OCI-LY1 (cell line): Measurements from ENCODE around the gene PALD1.

Experiments used
- H2AFZ ChIP-seq: fragments of 200-600 bp; sonication (generic), shearing (Covaris generic); 2 replicates; pipeline ENCODE4 v1.6.0; 2014; ENCODE audit warnings: antibody characterized with exemption, mild to moderate bottlenecking, low read length
- H3F3A ChIP-seq: fragments of 200-600 bp; sonication (generic), shearing (Covaris generic); 2 replicates; pipeline ENCODE4 v1.6.0; 2014; ENCODE audit warnings: mild to moderate bottlenecking, antibody characterized with exemption, low read length, moderate library complexity; ENCODE audit not compliant: insufficient read depth
- H3K27ac ChIP-seq: fragments of 200-600 bp; sonication (generic); 2 replicates; pipeline ENCODE4 v1.5.1; 2014; ENCODE audit warnings: low read length, mixed run types, mild to moderate bottlenecking, low read depth; ENCODE audit not compliant: poor library complexity, severe bottlenecking
- H3K27me3 ChIP-seq: fragments of 200-600 bp; sonication (generic); 2 replicates; pipeline ENCODE4 v1.6.0; 2014; ENCODE audit warnings: antibody characterized with exemption, mild to moderate bottlenecking, low read length, moderate library complexity; ENCODE audit not compliant: insufficient read depth
- H3K36me3 ChIP-seq: fragments of 200-600 bp; sonication (generic); 2 replicates; pipeline ENCODE4 v1.6.1; 2014; ENCODE audit warnings: mild to moderate bottlenecking, antibody characterized with exemption, low read length, moderate library complexity, mixed read lengths; ENCODE audit not compliant: insufficient read depth
- H3K4me1 ChIP-seq: fragments of 200-600 bp; sonication (generic); 2 replicates; pipeline ENCODE4 v1.5.1; 2014; ENCODE audit warnings: mild to moderate bottlenecking, low read length, moderate library complexity; ENCODE audit not compliant: insufficient read depth, severe bottlenecking
- H3K4me2 ChIP-seq: fragments of 200-600 bp; sonication (generic), shearing (Covaris generic); 2 replicates; pipeline ENCODE4 v1.6.1; 2014; ENCODE audit warnings: low read length
- H3K4me3 ChIP-seq: fragments of 200-600 bp; sonication (generic); 2 replicates; pipeline ENCODE4 v1.5.1; 2014; ENCODE audit warnings: low read length, low read depth, mild to moderate bottlenecking, mixed read lengths; ENCODE audit not compliant: poor library complexity, severe bottlenecking
- H3K79me2 ChIP-seq: fragments of 200-600 bp; shearing (Covaris generic); 2 replicates; pipeline ENCODE4 v1.6.1; 2016; ENCODE audit warnings: mixed run types, low read length, mixed read lengths; ENCODE audit not compliant: insufficient read depth
- H3K9ac ChIP-seq: fragments of 200-600 bp; sonication (generic), shearing (Covaris generic); 2 replicates; pipeline ENCODE4 v1.6.1; 2014; ENCODE audit warnings: mild to moderate bottlenecking, low read length, mixed read lengths
- H3K9me2 ChIP-seq: fragments of 200-600 bp; sonication (generic), shearing (Covaris generic); 2 replicates; pipeline ENCODE4 v1.6.1; 2014; ENCODE audit warnings: low read depth, mild to moderate bottlenecking, low read length, mixed read lengths
- H3K9me3 ChIP-seq: fragments of 200-600 bp; shearing (Covaris generic); 2 replicates; pipeline ENCODE4 v1.6.1; 2014; ENCODE audit warnings: low read length, mixed read lengths
- H4K20me1 ChIP-seq: fragments of 200-600 bp; sonication (generic), shearing (Covaris generic); 2 replicates; pipeline ENCODE4 v1.6.0; 2016; ENCODE audit warnings: mild to moderate bottlenecking, low read length; ENCODE audit not compliant: insufficient read depth
- EZH2 ChIP-seq: fragments of 200-600 bp; sonication (generic), shearing (Covaris generic); IDR thresholded peaks from 2 replicates; pipeline ENCODE4 v1.8.0; 2017; ENCODE audit warnings: borderline replicate concordance, mixed run types, mild to moderate bottlenecking, antibody characterized with exemption, low read length, moderate library complexity, mixed read lengths
- TF ChIP-seq, protein P1 (sequence below): fragments of 200-600 bp; sonication (generic), shearing (Covaris generic); IDR thresholded peaks from 2 replicates; pipeline ENCODE4 v1.5.1; 2017; ENCODE audit warnings: mild to moderate bottlenecking, antibody characterized with exemption, low read length, moderate library complexity, mixed read lengths

The PALD1 gene

DNA sequence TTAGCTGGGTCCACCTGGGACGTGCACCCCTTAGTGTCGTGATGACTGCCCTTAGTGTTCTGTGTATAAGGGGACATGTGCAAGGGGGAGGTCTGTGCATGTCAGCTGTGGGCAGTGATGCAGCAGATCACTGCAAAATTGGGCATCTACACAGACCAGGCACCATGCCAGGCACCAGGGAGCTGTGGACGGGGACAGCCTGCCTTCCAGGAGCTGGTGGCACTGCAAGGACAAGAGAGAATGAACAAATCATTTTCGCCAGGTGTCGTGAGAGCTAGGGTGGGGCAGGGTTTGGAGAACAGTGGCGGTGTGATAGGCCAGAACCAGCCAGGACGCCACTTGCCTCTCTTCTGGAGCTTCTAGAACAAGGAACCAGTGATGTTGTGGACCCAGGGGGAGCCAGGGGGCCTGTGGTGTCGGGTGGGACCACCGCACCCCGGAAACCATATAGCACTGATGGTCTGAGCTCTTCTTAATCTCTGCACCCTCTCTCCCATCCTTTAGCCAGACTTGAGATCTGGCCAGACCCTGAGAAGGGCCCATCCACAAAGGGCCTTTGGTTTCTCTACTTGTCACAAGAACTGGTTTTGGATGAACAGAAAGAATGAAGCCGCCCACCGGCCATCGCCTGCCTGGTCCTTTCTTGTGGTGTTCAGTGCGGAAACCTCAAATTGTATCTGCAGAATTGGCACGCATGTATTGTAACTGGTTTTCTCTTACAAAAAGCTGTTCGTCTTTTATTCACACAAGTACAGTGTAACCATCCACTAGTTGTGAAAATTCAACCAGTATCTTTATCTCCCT is 93.3 kb downstream of the PALD1 start:
- Histone ChIP-seq H3K4me2 (no peak overlapping the region), H3K9ac (no peak overlapping the region; the same call in 1 of the 2 replicates), H2AFZ (no peak overlapping the region), H3K4me1 (peaks cover 52% of the 10 kb centered on the region), H3K36me3 (peaks cover 40% of the 10 kb centered on the region; the same call in 1 of the 2 replicates), H3K27ac (peak overlapping the region; percentile 90), H3F3A (peaks cover 4% of the 10 kb centered on the region; the same call in 1 of the 2 replicates), H3K4me3 (no peak overlapping the region), H4K20me1 (no peaks in the 10 kb centered on the region), H3K9me3 (no peaks in the 10 kb centered on the region), H3K9me2 (no peaks in the 10 kb centered on the region), H3K79me2 (no peaks in the 10 kb centered on the region), H3K27me3 (no peaks in the 10 kb centered on the region)
- TF ChIP-seq, protein P1, sequence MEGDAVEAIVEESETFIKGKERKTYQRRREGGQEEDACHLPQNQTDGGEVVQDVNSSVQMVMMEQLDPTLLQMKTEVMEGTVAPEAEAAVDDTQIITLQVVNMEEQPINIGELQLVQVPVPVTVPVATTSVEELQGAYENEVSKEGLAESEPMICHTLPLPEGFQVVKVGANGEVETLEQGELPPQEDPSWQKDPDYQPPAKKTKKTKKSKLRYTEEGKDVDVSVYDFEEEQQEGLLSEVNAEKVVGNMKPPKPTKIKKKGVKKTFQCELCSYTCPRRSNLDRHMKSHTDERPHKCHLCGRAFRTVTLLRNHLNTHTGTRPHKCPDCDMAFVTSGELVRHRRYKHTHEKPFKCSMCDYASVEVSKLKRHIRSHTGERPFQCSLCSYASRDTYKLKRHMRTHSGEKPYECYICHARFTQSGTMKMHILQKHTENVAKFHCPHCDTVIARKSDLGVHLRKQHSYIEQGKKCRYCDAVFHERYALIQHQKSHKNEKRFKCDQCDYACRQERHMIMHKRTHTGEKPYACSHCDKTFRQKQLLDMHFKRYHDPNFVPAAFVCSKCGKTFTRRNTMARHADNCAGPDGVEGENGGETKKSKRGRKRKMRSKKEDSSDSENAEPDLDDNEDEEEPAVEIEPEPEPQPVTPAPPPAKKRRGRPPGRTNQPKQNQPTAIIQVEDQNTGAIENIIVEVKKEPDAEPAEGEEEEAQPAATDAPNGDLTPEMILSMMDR, result no peak
- no peak for TF ChIP-seq EZH2

DNA sequence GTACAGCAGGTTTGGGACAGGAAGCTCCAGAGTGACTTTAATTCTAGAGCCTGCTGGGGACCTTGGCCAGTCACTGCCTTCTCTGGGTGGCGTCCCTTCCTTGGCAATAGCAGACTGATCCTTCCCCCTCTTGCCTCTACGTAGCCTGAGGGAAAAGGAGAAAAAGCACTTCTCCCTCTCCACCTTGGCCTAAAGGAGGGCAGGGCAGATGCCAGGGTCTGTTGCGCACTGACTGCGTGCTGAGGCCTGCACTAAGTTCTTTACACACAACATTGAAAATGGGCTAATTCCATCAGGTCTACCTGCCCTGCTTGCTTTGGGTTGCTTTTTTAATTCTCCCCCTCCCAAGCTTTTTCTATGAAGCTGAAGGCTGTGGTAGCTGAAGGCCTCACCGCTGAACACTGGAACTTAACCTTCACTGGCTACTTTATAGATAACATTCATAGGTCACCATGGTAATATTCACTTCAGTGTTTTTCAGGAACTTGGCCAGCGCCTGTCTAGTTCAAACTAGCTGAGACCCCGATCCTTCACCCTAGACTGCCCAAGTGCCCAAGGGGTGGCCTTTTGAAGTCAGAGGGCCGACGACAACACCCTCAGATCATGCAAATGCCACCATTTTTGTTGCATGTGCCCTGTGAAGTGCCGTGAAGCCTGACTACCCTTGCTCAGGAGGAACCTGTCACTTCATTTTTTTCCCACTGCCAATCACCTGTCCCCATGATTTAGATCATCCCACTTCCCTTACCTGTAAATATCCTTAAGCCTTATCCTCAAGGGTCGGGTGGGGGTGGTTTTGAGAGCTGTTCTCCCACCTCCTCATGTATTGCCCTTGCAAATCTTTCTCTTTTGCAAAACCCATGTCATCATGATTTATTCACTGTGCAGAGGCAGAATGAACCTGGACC is 95.3 kb downstream of the PALD1 start:
- Histone ChIP-seq H3K4me2 (peak overlapping the region; percentile 20; the same call in 1 of the 2 replicates), H3K4me3 (no peak overlapping the region), H3K36me3 (peaks cover 21% of the 10 kb centered on the region; the same call in 1 of the 2 replicates), H3K9me3 (no peaks in the 10 kb centered on the region), H4K20me1 (no peaks in the 10 kb centered on the region), H2AFZ (no peak overlapping the region), H3K4me1 (peaks cover 72% of the 10 kb centered on the region), H3K27ac (peak overlapping the region; percentile 90), H3K9ac (peak overlapping the region; percentile 24; the same call in 1 of the 2 replicates), H3K27me3 (no peaks in the 10 kb centered on the region), H3F3A (peaks cover 8% of the 10 kb centered on the region; the same call in 1 of the 2 replicates), H3K79me2 (no peaks in the 10 kb centered on the region), H3K9me2 (no peaks in the 10 kb centered on the region)
- no peak for TF ChIP-seq EZH2
- TF ChIP-seq, protein P1, result no peak

DNA sequence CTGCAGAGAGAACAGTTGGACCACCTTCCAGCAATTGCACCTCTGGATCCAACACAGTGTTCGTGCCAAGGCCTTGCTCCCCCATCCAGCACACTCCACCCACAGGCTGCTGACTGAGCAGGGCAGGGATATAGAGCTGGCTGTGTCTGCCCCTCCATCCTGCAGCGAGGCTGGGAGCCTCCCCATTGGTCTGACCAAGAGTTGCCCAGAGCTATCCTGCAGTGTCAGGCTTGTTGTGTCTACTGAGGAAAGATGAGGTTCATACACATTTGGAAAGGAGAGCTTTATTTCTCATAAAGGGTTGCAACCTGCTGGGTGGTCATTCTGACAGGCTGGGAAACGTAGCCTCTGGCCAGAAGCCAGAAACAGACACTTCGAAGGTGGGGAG is 96.9 kb downstream of the PALD1 start:
- Histone ChIP-seq H2AFZ (no peak overlapping the region), H3K4me2 (peak overlapping the region; percentile 66), H3K9ac (peak overlapping the region; percentile 72), H3K79me2 (no peaks in the 10 kb centered on the region), H3K9me3 (no peaks in the 10 kb centered on the region), H4K20me1 (no peaks in the 10 kb centered on the region), H3K27me3 (no peaks in the 10 kb centered on the region), H3K27ac (peak overlapping the region; percentile 100), H3K36me3 (peaks cover 17% of the 10 kb centered on the region; the same call in 1 of the 2 replicates), H3K4me1 (peaks cover 88% of the 10 kb centered on the region), H3K4me3 (peak overlapping the region; percentile 29), H3F3A (peaks cover 8% of the 10 kb centered on the region; the same call in 1 of the 2 replicates), H3K9me2 (no peaks in the 10 kb centered on the region)
- TF ChIP-seq, protein P1, result no peak
- no peak for TF ChIP-seq EZH2
